HEK293 (cell line): ENCODE data around the gene LIN52.

Experiments used
- CTCF ChIA-PET: fragments of 350-600 bp; formaldehyde crosslinking; extraction: SDS; loops from one replicate; lab custom pipeline; 2021; ENCODE audit warnings: antibody characterized with exemption; lab: Yijun Ruan, JAX
- POLR2A ChIA-PET: fragments of 300-600 bp; formaldehyde crosslinking; extraction: SDS; loops from one replicate; lab custom pipeline; 2020; ENCODE audit warnings: antibody characterized with exemption, inconsistent platforms; lab: Yijun Ruan, JAX
- H3K27ac ChIP-seq: fragments of 200-500 bp; sonication (Bioruptor generic); 2 replicates; pipeline ENCODE4 v1.5.1; 2014; ENCODE audit warnings: low read depth, low read length, control low read depth, inconsistent platforms; ENCODE audit errors: extremely low read depth
- H3K36me3 ChIP-seq, 2 experiments: fragments of 200-500 bp in 1 of 2; sonication (Bioruptor generic) in 1 of 2; 1 replicate in 1 of 2; 2 replicates in 1 of 2; pipeline ENCODE4 v1.5.1; 2014 to 2017; ENCODE audit warnings: inconsistent platforms in 2 of 2, low read length in 2 of 2; ENCODE audit not compliant: control insufficient read depth in 2 of 2, insufficient read depth in 1 of 2
- H3K4me1 ChIP-seq: fragments of 200-500 bp; sonication (Bioruptor generic); 2 replicates; pipeline ENCODE4 v1.5.1; 2014; ENCODE audit warnings: mild to moderate bottlenecking, low read length, inconsistent platforms; ENCODE audit not compliant: control insufficient read depth, insufficient read depth
- H3K4me3 ChIP-seq: 2 replicates; pipeline ENCODE4 v1.5.1; 2011; ENCODE audit warnings: low read depth, mild to moderate bottlenecking, control low read depth, low read length, moderate library complexity
- H3K9me3 ChIP-seq: fragments of 200-500 bp; sonication (Bioruptor generic); 2 replicates; pipeline ENCODE4 v1.5.1; 2014; ENCODE audit warnings: low read depth, low read length, inconsistent platforms; ENCODE audit not compliant: control insufficient read depth, insufficient read depth
- KLF7 ChIP-seq: fragments of 450-650 bp; formaldehyde crosslinking; IDR thresholded peaks from 2 replicates; pipeline ENCODE4 v1.5.1; 2016; ENCODE audit warnings: missing biosample characterization, missing genetic modification characterization, borderline replicate concordance
- PRDM2 ChIP-seq: fragments of 450-650 bp; formaldehyde crosslinking; IDR thresholded peaks from 2 replicates; pipeline ENCODE4 v1.5.1; 2016; ENCODE audit warnings: missing biosample characterization, missing genetic modification characterization, borderline replicate concordance
- REPIN1 ChIP-seq: fragments of 450-650 bp; formaldehyde crosslinking; IDR thresholded peaks from 2 replicates; pipeline ENCODE4 v1.5.1; 2017; ENCODE audit warnings: missing biosample characterization, missing genetic modification characterization, low read depth
- TSHZ1 ChIP-seq: fragments of 450-650 bp; formaldehyde crosslinking; IDR thresholded peaks from 2 replicates; pipeline ENCODE4 v1.5.1; 2016; ENCODE audit warnings: missing biosample characterization, missing genetic modification characterization, borderline replicate concordance
- WT1 ChIP-seq: fragments of 450-650 bp; formaldehyde crosslinking; IDR thresholded peaks from 2 replicates; pipeline ENCODE4 v1.5.1; 2016; ENCODE audit warnings: missing biosample characterization, missing genetic modification characterization
- ZNF175 ChIP-seq: fragments of 450-650 bp; formaldehyde crosslinking; IDR thresholded peaks from 2 replicates; pipeline ENCODE4 v1.5.1; 2016; ENCODE audit warnings: missing biosample characterization, missing genetic modification characterization
- ZNF248 ChIP-seq: fragments of 450-650 bp; formaldehyde crosslinking; IDR thresholded peaks from 2 replicates; pipeline ENCODE4 v1.5.1; 2017; ENCODE audit warnings: missing biosample characterization, missing genetic modification characterization
- ZNF26 ChIP-seq: fragments of 450-650 bp; formaldehyde crosslinking; IDR thresholded peaks from 2 replicates; pipeline ENCODE4 v1.5.1; 2016; ENCODE audit warnings: missing biosample characterization, missing genetic modification characterization
- ZNF274 ChIP-seq, 2 experiments: fragments of 200-500 bp in 1 of 2; fragments of 450-650 bp in 1 of 2; sonication (Bioruptor generic) in 1 of 2; formaldehyde crosslinking in 1 of 2; IDR thresholded peaks; 2 replicates each; pipeline versions ENCODE4 v1.5.1 to v1.6.1; 2014 to 2016; ENCODE audit warnings: borderline replicate concordance in 1 of 2, inconsistent platforms in 1 of 2, low read length in 1 of 2, missing biosample characterization in 1 of 2, missing genetic modification characterization in 1 of 2
- ZNF335 ChIP-seq: fragments of 450-650 bp; formaldehyde crosslinking; conservative IDR thresholded peaks from 2 replicates; pipeline ENCODE4 v1.5.1; 2016; ENCODE audit warnings: missing biosample characterization, missing genetic modification characterization
- ZNF350 ChIP-seq: fragments of 450-650 bp; formaldehyde crosslinking; IDR thresholded peaks from 2 replicates; pipeline ENCODE4 v1.5.0; 2017; ENCODE audit warnings: missing biosample characterization, mild to moderate bottlenecking, missing genetic modification characterization
- ZNF37A ChIP-seq: fragments of 450-650 bp; IDR thresholded peaks from 2 replicates; pipeline ENCODE4 v1.5.1; 2018; ENCODE audit warnings: missing biosample characterization, missing genetic modification characterization
- ZNF473 ChIP-seq: fragments of 450-650 bp; formaldehyde crosslinking; IDR thresholded peaks from 2 replicates; pipeline ENCODE4 v1.5.1; 2017; ENCODE audit warnings: missing biosample characterization, missing genetic modification characterization
- ZNF518A ChIP-seq: fragments of 450-650 bp; formaldehyde crosslinking; conservative IDR thresholded peaks from 2 replicates; pipeline ENCODE4 v1.5.1; 2016; ENCODE audit warnings: low read depth, missing biosample characterization, missing genetic modification characterization
- ZNF555 ChIP-seq: fragments of 450-650 bp; formaldehyde crosslinking; conservative IDR thresholded peaks from 2 replicates; pipeline ENCODE4 v1.5.1; 2017; ENCODE audit warnings: missing biosample characterization, mild to moderate bottlenecking, missing genetic modification characterization, inconsistent platforms
- ZSCAN23 ChIP-seq: fragments of 450-650 bp; formaldehyde crosslinking; IDR thresholded peaks from 2 replicates; pipeline ENCODE4 v1.5.1; 2016; ENCODE audit warnings: missing biosample characterization, missing genetic modification characterization

The LIN52 gene

GRCh38 chr14:74064883-74065282 is 19.9 kb upstream of the LIN52 start:
- H3K36me3 ChIP-seq, result peaks cover 24 to 34% of the 10 kb centered on the region in 2 experiments
- H3K9me3 ChIP-seq, result no peaks in the 10 kb centered on the region
- H3K4me3 ChIP-seq, result no peak overlapping the region
- H3K27ac ChIP-seq, result no peak overlapping the region
- H3K4me1 ChIP-seq, result 0 out of 2 replicates have a peak, but pooled peaks cover 3% of the 10 kb centered on the region
- ChIA-PET POLR2A (no interaction called here), CTCF (no interaction called here)
- TF ChIP-seq ZSCAN23 (tag by site-specific recombination) (no peak), ZNF26 (tag by site-specific recombination) (no peak), ZNF518A (tag by site-specific recombination) (no peak), ZNF274 (IDR thresholded peaks at IDR 0.05; ENCODE audit: low read length) (no peak), ZNF274 (tag by site-specific recombination; IDR thresholded peaks at IDR 0.05; ENCODE audit: borderline replicate concordance) (no peak), ZNF555 (tag by site-specific recombination) (no peak), TSHZ1 (tag by site-specific recombination) (no peak), WT1 (no peak), ZNF350 (tag by site-specific recombination) (no peak), ZNF248 (tag by site-specific recombination) (no peak), ZNF175 (tag by site-specific recombination) (no peak), ZNF335 (tag by site-specific recombination) (no peak)

- Histone ChIP-seq H3K27ac (no peak overlapping the region), H3K36me3 (peaks cover 24 to 34% of the 10 kb centered on the region in 2 experiments), H3K9me3 (no peaks in the 10 kb centered on the region), H3K4me1 (0 out of 2 replicates have a peak, but pooled peaks cover 3% of the 10 kb centered on the region), H3K4me3 (no peak overlapping the region)
- ChIA-PET CTCF (no interaction called here), POLR2A (interaction anchor here (1.8 kb wide), 1 partner anchor 18 kb away, joined by 6 read pairs; the partner anchor contains the start of gene ALDH6A1)
- no peak for TF ChIP-seq ZNF473 (tag by site-specific recombination)
- no peak for TF ChIP-seq ZNF37A
- no peak for TF ChIP-seq KLF7 (tag by site-specific recombination)
- TF ChIP-seq PRDM2, result no peak
- no peak for TF ChIP-seq REPIN1 (tag by site-specific recombination)
These were observed 18.8 kb upstream of the LIN52 start for GRCh38 chr14:74065746-74066575.
